Muscle layer of duodenum (tissue), 2 donors: Measurements from ENCODE around the gene ROR1.

Source experiments
- H3K27ac ChIP-seq: one replicate; pipeline ENCODE4 v1.7.0; 2013; ENCODE audit warnings: mild to moderate bottlenecking, low read length
- H3K27me3 ChIP-seq: one replicate; pipeline ENCODE4 v1.7.0; 2013; ENCODE audit warnings: low read depth, mild to moderate bottlenecking, control low read depth, low read length
- H3K36me3 ChIP-seq, 2 donors: one replicate each; pipeline ENCODE4 v1.7.0; 2013; ENCODE audit warnings: low read length in 2 of 2, control low read depth in 1 of 2, mild to moderate bottlenecking in 1 of 2; ENCODE audit not compliant: insufficient read depth in 2 of 2, control insufficient read depth in 1 of 2
- H3K4me1 ChIP-seq, 2 donors: one replicate each; pipeline ENCODE4 v1.7.0; 2013; ENCODE audit warnings: low read length in 2 of 2, mild to moderate bottlenecking in 2 of 2, control low read depth in 1 of 2, moderate library complexity in 1 of 2; ENCODE audit not compliant: insufficient read depth in 2 of 2, control insufficient read depth in 1 of 2
- H3K4me3 ChIP-seq, 2 donors: one replicate each; pipeline ENCODE4 v1.7.0; 2013; ENCODE audit warnings: low read length in 2 of 2, low read depth in 1 of 2, mild to moderate bottlenecking in 1 of 2
- H3K9me3 ChIP-seq, 2 donors: one replicate each; pipeline ENCODE4 v1.7.0; 2013; ENCODE audit warnings: low read length in 2 of 2, control low read depth in 1 of 2, mild to moderate bottlenecking in 1 of 2; ENCODE audit not compliant: control insufficient read depth in 1 of 2
- donor health status: healthy.

The ROR1 gene

DNA sequence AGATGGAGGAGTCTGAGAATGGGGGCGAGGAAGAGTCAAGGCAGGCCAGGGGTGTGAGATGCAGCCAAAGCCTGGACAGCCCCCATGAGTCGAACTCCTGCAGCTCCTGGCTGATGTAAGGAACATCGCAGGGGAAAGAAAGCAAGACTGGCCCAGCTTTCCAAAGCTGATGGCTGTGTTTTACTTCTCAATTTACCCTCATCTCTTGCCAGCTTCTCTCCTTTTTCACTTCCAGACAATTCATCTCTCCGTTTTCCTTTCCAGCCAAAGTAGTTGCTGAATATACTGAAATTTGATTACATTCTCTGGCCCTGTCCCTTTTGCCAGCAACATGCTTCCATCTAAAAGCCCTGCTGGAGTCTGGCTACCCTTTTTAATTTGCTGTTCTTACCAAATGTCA lies 389.6 kb downstream of the ROR1 start:
- Histone ChIP-seq H3K9me3 (no peaks in the 10 kb centered on the region), H3K36me3 (peaks cover 5% of the 10 kb centered on the region in 2 donors), H3K4me3 (no peak overlapping the region), H3K27me3 (no peaks in the 10 kb centered on the region), H3K4me1 (peaks cover 0 to 19% of the 10 kb centered on the region in 2 donors), H3K27ac (no peak overlapping the region)

- no peaks in the 10 kb centered on the region for H3K27me3 ChIP-seq
- peaks cover 4 to 5% of the 10 kb centered on the region in 2 donors for H3K36me3 ChIP-seq
- no peak overlapping the region for H3K4me3 ChIP-seq
- no peaks in the 10 kb centered on the region for H3K9me3 ChIP-seq
- peaks cover 0 to 19% of the 10 kb centered on the region in 2 donors for H3K4me1 ChIP-seq
- no peak overlapping the region for H3K27ac ChIP-seq
Observed at GRCh38 chr1:64163970-64164369, 390.2 kb downstream of the ROR1 start.

GRCh38 chr1:64166629-64167028 lies 392.8 kb downstream of the ROR1 start:
- Histone ChIP-seq H3K9me3 (no peaks in the 10 kb centered on the region), H3K4me3 (no peak overlapping the region), H3K36me3 (no peaks in the 10 kb centered on the region), H3K27me3 (no peaks in the 10 kb centered on the region), H3K4me1 (peaks cover 3 to 15% of the 10 kb centered on the region in 2 donors), H3K27ac (no peak overlapping the region)

- H3K9me3 ChIP-seq, result no peaks in the 10 kb centered on the region
- H3K27ac ChIP-seq, result no peak overlapping the region
- no peaks in the 10 kb centered on the region for H3K36me3 ChIP-seq
- no peaks in the 10 kb centered on the region for H3K27me3 ChIP-seq
- no peak overlapping the region for H3K4me3 ChIP-seq
- peaks cover 6 to 13% of the 10 kb centered on the region in 2 donors for H3K4me1 ChIP-seq
Observed at GRCh38 chr1:64167176-64167575, 393.4 kb downstream of the ROR1 start.

DNA sequence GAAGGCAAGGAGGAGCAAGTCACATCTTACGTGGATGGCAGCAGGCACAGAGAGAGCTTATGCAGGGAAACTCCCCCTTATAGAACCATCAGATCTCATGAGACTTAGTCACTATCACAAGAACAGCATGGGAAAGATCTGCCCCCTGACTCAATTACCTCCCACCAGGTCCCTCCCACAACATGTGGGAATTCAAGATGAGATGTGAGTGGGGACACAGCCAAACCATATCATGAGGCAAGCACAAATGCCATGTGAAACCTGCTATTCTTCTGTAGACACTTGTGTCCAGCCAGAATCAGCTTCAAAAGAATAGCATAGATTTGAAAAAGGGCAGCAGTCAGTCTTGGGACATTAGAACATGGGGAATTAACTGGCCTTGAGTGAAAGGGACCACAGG lies 397.4 kb downstream of the ROR1 start:
- Histone ChIP-seq H3K27ac (no peak overlapping the region), H3K4me1 (peaks cover 6 to 12% of the 10 kb centered on the region in 2 donors), H3K4me3 (no peak overlapping the region), H3K36me3 (no peaks in the 10 kb centered on the region), H3K9me3 (no peaks in the 10 kb centered on the region), H3K27me3 (no peaks in the 10 kb centered on the region)

- Histone ChIP-seq H3K27me3 (no peaks in the 10 kb centered on the region), H3K4me1 (peaks cover 6 to 12% of the 10 kb centered on the region in 2 donors), H3K9me3 (no peaks in the 10 kb centered on the region), H3K4me3 (no peak overlapping the region), H3K27ac (no peak overlapping the region), H3K36me3 (no peaks in the 10 kb centered on the region)
Observed at GRCh38 chr1:64171797-64172281, 398.0 kb downstream of the ROR1 start.

GRCh38 chr1:64172458-64172983 lies 398.7 kb downstream of the ROR1 start:
- Histone ChIP-seq H3K9me3 (no peaks in the 10 kb centered on the region), H3K36me3 (peaks cover 0 to 2% of the 10 kb centered on the region in 2 donors), H3K27ac (no peak overlapping the region), H3K4me1 (peaks cover 6 to 12% of the 10 kb centered on the region in 2 donors), H3K4me3 (no peak overlapping the region), H3K27me3 (no peaks in the 10 kb centered on the region)

DNA sequence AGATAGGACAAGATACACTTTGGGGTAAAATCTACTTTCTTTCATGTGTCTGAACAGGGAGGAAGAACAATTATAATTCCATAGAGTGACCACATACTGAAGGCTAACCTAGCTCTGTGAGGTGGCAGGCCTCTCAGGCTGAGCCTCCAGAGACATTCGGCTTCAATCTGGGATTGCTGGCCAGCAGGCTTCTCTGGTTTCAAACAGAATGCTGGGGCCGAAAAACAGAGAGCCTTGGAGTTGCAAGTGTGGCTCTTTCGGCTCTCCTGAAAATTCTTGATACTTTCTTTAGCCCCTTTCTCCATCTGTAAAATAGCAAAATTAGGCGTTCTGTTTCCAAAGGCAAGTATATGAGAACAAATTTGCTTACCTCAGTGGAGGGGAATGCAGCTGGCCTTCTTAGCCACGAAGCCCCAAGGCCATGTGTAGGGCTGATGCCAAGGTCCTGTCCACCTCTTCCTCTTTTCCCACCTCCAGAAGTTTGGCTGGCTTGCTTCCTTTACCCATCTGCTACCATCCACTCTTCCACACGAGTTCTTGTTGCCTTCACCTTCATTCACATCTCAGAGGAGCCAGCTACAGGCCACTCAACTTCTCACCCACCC lies 399.6 kb downstream of the ROR1 start:
- Histone ChIP-seq H3K4me3 (no peak overlapping the region), H3K27me3 (no peaks in the 10 kb centered on the region), H3K9me3 (no peaks in the 10 kb centered on the region), H3K27ac (no peak overlapping the region), H3K36me3 (peaks cover 3 to 6% of the 10 kb centered on the region in 2 donors), H3K4me1 (peaks cover 6 to 12% of the 10 kb centered on the region in 2 donors)

- Histone ChIP-seq H3K27ac (no peak overlapping the region), H3K27me3 (no peaks in the 10 kb centered on the region), H3K4me1 (peaks cover 6 to 12% of the 10 kb centered on the region in 2 donors), H3K36me3 (peaks cover 3 to 9% of the 10 kb centered on the region in 2 donors), H3K9me3 (no peaks in the 10 kb centered on the region), H3K4me3 (no peak overlapping the region)
Observed at GRCh38 chr1:64175639-64176038, 401.8 kb downstream of the ROR1 start.

DNA sequence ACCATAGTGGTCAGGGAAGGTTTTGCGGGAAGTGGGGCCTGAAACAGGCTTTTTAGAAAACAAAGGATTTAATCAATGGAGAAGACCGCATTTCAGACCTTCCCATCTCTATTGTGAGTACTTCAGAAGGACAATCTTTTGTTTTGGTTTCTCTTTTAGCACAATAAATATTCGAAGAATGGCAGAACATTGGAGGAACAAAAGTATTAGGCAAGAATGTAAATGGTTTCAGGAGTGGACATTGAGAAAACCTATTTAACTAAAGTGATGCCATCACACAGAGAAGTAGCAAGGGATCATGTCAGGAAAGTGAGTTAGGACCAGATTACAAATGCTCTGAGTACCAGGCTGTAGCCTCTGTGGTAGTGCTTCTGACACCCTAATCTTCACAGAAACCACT lies 402.8 kb downstream of the ROR1 start:
- H3K9me3 ChIP-seq, result no peaks in the 10 kb centered on the region
- H3K4me1 ChIP-seq, result peaks cover 3 to 9% of the 10 kb centered on the region in 2 donors
- H3K27me3 ChIP-seq, result no peaks in the 10 kb centered on the region
- peaks cover 3 to 9% of the 10 kb centered on the region in 2 donors for H3K36me3 ChIP-seq
- no peak overlapping the region for H3K27ac ChIP-seq
- no peak overlapping the region for H3K4me3 ChIP-seq

DNA sequence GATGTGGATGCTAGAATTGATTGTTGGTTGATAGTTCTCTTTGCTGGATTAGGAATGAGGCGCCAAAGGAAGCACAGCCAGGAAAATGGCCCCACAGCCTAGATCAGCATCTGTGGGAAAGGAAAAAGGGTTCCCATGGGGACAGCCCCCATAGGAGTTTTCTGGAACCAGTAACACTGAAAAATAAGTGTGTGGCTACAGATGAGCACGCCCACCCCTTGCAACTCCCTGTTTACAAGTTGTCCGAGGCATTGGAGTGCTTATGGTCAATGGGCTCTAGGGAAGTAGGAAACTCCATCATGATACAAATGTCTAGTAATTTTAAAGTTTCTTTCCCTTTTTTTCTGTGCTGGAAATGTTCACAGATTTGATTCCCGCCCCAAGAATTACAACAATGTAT lies 405.8 kb downstream of the ROR1 start:
- H3K9me3 ChIP-seq, result no peaks in the 10 kb centered on the region

GRCh38 chr1:64182207-64182606 lies 408.4 kb downstream of the ROR1 start:
- Histone ChIP-seq H3K27me3 (no peaks in the 10 kb centered on the region), H3K27ac (no peak overlapping the region), H3K4me1 (peaks cover 0 to 4% of the 10 kb centered on the region in 2 donors), H3K4me3 (no peak overlapping the region), H3K36me3 (peaks cover 3 to 9% of the 10 kb centered on the region in 2 donors), H3K9me3 (no peaks in the 10 kb centered on the region)

More for the DNA sequence above, 405.8 kb downstream of the ROR1 start:
- H3K27me3 ChIP-seq, result no peaks in the 10 kb centered on the region
- no peak overlapping the region for H3K4me3 ChIP-seq
- no peak overlapping the region for H3K27ac ChIP-seq
- H3K36me3 ChIP-seq, result peaks cover 3 to 9% of the 10 kb centered on the region in 2 donors
- peaks cover 0 to 4% of the 10 kb centered on the region in 2 donors for H3K4me1 ChIP-seq
